Stimulated activated CD8-positive, alpha-beta memory T cell treated with anti-CD3 and anti-CD28 coated beads, Interleukin-4, amount 100 ng/mL, for 1 hour (primary cell): Measurements from ENCODE around the gene SLC26A8.
"Not testable (repeated sequence)": the region's sequence is repeated elsewhere in the genome, so short reads cannot be mapped to it uniquely, and the experiment has no call there.

Experiments
- DNase-seq, 2 donors: peaks; one replicate each; pipeline ENCODE4 v3.0.0-alpha.2; 2020; ENCODE audit warnings: low read depth in 2 of 2, low spot score in 1 of 2

The SLC26A8 gene

GRCh38 chr6:35954333-35954732 is 70.1 kb downstream of the SLC26A8 start:
- DNase-seq, result no peak

GRCh38 chr6:35948725-35949124 is 75.7 kb downstream of the SLC26A8 start:
- DNase-seq, result no peak

GRCh38 chr6:35945650-35946025 is 78.8 kb downstream of the SLC26A8 start:
- DNase-seq, result no peak

GRCh38 chr6:35943390-35943789 is 81.1 kb downstream of the SLC26A8 start:
- no peak for DNase-seq

- DNase-seq, result no peak
These were observed 82.1 kb downstream of the SLC26A8 start for GRCh38 chr6:35942355-35942754.

- DNase-seq, result not testable (repeated sequence)
These were observed 83.3 kb downstream of the SLC26A8 start for GRCh38 chr6:35941170-35941569.

- not testable (repeated sequence) for DNase-seq
These were observed 84.4 kb downstream of the SLC26A8 start for GRCh38 chr6:35940014-35940413.

GRCh38 chr6:35939259-35939658 is 85.2 kb downstream of the SLC26A8 start:
- DNase-seq, result not testable (repeated sequence)

GRCh38 chr6:35936681-35937359 is 87.6 kb downstream of the SLC26A8 start:
- no peak for DNase-seq

- no peak for DNase-seq
These were observed 89.0 kb downstream of the SLC26A8 start for GRCh38 chr6:35935469-35935868.

- no peak for DNase-seq
These were observed 90.6 kb downstream of the SLC26A8 start for GRCh38 chr6:35933844-35934243.

GRCh38 chr6:35931873-35932272 is 92.6 kb downstream of the SLC26A8 start:
- DNase-seq, result not testable (repeated sequence)

- DNase-seq, result no peak
These were observed 93.3 kb downstream of the SLC26A8 start for GRCh38 chr6:35931120-35931561.

GRCh38 chr6:35929601-35930000 is 94.8 kb downstream of the SLC26A8 start:
- DNase-seq, result no peak

GRCh38 chr6:35926509-35927215 is 97.8 kb downstream of the SLC26A8 start:
- DNase-seq, result no peak

GRCh38 chr6:35925961-35926360 is 98.5 kb downstream of the SLC26A8 start:
- no peak for DNase-seq

- no peak for DNase-seq
These were observed 100.3 kb downstream of the SLC26A8 start for GRCh38 chr6:35924146-35924545.

- no peak for DNase-seq
These were observed 102.3 kb downstream of the SLC26A8 start for GRCh38 chr6:35922139-35922554.

GRCh38 chr6:35920793-35921732 is 103.4 kb downstream of the SLC26A8 start, which contains the start of gene SRPK1:
Gene SRPK1, minus strand, starts transcription at chr6:35921098. Its CDS starts 42 bp downstream, at chr6:35921056.
- DNase-seq, result peak; percentile 55 to 75

GRCh38 chr6:35919827-35920751 is 104.4 kb downstream of the SLC26A8 start:
- peak; percentile 15 to 23 for DNase-seq
